HK-2 (cell line): ENCODE measurements around the gene CRIP1.
A peak's percentile ranks its signal among the peaks of the same experiment; 100 is the strongest.

Experiments
- DNase-seq: peaks from one replicate; pipeline ENCODE4 v3.0.0-alpha.2; 2018; ENCODE audit not compliant: unreplicated experiment

CRIP1 gene

DNA sequence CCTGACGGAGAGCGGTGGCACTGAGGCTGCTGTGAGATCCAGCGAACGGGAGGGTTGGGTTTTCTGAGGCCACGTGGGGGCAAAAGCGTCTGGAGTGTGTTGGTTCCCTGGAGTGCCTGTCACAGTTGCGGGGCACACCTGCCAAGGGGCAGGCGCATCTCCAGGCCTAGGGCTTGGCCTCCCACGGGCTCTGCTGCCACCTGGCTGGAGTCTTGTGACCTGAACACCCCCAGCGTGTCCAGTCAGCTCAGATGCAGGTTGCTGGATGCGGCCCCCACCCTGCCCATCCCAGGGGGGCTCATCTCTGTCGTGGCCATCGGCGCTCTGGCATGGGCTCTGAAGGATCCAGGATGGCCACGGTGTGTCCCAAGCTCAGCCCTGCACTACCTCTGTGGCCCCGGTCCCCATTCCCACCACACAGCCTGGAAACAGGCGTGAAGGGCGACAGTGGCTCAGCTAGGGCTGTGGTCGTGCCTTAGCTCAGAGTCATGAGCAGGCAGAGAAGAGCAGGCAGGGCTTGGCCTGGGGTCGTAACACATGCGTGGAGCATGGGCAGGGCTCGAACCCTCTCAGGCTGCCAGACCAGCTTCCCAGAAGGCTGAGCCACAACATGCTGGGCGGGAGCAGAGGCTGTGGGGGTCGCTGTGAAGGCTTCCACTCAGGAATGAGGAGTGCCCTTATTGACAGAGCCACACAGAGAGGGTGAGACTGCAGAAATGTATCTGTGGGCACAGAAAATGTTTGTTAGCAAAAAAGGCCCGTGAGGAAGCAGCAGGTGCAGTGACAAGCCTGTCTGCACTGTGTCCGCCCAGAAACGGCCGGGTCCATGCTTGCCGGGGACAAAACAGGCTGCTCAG lies 35.6 kb upstream of the CRIP1 start:
- DNase-seq = no peak

DNA sequence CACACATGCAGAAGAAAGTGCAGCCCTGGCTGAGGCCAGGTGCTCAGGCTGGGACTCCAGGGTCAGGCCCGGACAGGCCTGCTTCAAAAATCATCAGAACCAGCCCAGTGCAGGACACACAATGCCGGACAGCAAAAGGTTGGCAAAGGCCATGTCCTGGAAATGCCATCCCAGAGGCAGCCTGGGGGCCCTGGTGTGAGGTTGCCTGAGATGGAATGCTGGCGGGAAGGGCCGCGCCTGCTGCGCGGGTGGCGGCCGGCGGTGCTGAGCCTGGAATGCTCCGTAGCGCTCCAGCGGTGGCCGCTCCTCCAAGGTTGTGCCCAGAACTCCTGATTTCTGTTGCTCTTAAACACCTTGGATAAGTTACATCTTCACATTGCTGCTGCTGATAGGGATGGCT lies 33.7 kb upstream of the CRIP1 start:
- no peak for DNase-seq

DNA sequence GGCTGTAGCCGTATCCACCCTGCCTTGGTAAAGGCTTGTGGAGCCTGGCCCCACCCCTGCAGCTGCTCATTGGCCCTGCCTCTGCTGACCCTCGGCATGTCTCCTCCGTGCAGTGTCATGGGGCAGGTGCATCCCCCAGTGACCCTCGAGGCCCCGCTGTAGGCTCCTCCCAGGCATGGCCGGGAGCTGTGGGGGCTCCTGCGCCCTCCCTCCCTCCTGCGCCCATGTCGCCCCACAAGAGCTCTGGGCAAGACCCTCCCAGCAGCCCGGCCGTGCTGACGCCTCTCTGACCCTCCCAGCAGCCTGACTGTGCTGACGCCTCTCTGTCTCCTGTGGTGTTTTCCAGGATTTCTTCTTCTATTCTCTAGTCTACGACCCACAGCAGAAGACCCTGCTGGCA lies 32.8 kb upstream of the CRIP1 start:
- no peak for DNase-seq

DNA sequence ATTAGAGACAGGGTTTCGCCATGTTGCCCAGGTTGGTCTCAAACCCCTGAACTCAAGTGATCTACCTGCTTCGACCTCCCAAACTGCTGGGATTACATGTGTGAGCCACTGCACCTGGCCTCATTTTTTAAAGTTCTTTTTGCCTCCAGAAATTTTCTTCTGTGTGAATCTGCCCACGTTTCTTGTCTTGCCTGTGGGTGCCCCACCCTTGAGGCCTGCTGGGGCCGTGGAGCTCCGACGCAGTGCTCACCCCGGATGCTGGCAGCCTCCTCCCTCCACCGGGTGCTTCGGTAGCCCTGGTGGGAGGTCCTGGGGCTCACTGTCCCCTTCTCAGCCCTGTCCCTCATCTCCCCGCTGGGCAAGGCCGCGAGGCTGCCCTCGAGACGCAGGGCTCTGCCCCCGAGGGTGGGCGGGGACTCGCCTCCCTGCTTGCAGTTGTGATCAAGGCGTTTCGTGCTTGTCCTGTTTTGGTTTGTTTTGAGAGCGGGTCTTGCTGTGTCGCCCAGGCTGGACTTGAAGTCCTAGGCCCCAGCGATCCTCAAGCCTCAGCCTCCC lies 31.5 kb upstream of the CRIP1 start:
- no peak for DNase-seq

DNA sequence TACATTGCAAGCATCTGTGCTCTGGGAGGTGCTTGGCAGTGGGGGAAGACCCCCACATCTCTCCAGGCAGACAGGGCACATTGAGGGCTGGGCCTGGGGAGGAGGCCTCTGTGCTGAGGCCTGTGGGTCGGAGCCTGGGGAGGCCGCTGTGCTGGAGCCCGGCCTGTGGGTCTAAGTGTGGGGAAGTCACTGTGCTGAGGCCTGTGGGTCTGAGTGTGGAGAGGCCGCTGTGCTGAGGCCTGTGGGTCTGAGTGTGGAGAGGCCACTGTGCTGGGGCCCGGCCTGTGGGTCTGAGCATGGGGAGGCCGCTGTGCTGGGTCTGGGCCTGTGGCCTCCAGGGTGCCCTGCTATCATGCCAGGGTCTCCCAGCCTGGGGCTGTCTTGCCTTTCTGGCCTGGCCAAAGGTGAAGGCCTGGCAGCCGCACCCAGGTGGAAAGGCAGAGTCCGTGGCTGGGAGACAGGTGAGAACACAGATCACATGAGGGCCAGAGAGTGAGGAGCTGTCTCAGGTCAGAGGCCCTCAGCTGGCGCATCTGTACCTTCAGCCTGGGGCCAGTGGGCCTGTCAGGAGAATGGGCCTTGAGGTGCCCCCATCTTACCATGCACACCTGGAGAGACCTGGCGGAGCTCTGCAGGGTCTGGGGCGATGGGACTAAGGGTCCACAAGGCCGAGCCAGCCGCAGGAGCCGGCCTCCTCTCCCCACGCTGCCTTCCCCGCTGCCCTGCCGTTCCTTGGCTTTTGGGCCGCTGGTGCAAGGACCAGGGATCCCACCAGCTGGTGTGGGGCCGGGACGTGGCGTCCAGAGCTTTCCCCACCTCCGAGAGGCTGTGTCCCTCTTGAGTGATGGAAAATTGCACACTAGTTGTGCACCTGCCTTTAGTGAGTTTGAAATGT lies 30.7 kb upstream of the CRIP1 start:
- DNase-seq = no peak

DNA sequence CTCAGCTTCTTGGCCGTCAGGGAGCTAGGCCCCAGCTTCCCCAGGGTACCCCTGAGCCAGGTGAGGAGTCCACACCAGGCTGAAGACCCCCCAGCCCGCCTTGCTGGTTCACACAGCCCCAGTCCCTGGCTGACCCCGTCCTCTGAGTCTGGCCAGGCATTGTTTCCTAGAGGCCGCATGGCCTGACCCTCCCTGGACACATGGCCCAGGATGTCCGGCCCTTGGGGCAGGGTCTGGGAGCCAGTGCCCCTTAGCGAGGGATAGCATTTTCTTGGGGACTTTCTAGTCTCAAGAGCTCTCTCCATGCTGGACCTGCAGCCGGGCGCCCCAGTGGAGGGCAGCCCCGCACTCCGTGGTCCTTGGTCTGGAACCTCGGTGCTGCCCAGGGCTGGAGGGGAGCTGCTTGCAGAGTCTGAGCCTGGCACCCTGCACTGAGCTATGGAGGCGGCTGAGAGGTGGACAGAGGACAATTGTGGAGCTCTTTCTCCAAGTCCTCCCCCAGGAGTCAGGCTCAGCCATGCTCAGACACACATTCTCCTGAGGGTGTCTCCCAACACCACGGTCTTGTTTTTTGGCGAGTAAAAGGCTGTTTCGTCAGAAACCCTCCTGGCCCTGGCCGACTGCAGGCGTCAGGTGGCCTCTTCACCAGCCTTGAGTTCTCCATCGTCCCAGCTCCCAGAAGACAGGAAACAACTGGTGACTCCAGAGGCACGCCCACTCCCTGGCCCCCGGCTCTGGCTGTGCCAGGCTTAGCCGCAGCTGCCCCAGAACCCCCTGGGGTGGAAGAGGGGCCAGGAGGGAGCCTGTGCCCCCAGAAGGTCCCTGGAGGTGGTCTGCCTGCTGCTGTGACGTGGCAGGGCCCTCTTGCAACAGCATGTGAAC lies 29.7 kb upstream of the CRIP1 start:
- DNase-seq = no peak

DNA sequence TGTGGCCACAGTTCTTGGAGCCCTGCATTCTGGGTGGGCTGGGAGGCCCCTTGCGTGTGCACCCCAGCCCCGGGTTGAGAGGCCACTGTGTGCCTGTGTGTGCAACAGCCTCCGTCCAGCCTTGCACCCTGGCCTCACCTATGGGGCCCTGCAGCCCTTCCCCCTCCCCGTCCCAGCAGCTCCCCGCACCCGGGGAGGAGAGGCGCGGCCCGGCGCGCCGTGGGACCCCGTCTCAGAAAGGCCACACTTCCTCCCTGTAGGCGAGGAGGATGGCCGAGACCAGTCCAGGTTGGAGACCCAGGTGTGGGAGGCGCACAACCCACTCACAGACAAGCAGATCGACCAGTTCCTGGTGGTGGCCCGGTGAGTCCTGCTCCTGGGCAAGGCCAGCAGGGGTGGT lies 28.7 kb upstream of the CRIP1 start:
- no peak for DNase-seq

DNA sequence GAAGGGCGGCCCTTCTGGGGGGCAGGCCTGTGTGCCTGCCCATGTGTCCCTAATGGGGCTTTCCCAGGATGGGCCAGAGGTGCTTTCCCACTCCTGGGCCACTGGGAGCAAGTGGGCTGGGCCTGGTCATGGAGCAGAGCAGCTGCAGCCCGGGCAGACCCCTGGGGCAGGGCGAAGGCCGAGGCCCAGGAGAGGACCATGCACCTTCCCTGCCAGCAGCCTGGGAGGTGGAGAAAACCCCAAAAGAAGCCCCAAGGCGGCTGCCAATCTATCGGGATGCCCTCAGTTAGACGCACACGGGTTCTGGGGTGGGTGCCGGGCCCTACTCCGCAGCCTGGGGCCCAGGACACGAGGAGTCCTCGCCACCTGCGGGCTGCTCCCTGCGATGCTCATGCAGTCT lies 28.1 kb upstream of the CRIP1 start:
- no peak for DNase-seq

DNA sequence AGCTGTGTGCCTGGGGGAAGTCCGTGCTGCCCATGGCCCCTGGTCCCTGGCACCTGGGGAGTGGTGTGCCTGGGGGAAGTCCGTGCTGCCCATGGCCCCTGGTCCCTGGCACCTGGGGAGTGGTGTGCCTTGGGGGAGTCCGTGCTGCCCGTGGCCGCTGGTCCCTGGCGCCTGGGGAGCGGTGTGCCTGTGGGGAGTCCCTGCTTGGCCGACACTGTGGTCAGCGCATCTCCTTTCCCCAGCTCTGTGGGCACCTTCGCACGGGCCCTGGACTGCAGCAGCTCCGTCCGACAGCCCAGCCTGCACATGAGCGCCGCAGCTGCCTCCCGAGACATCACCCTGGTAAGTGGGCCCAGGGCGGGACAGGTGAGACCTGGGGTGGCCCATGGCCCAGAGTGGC lies 26.6 kb upstream of the CRIP1 start:
- DNase-seq = no peak

DNA sequence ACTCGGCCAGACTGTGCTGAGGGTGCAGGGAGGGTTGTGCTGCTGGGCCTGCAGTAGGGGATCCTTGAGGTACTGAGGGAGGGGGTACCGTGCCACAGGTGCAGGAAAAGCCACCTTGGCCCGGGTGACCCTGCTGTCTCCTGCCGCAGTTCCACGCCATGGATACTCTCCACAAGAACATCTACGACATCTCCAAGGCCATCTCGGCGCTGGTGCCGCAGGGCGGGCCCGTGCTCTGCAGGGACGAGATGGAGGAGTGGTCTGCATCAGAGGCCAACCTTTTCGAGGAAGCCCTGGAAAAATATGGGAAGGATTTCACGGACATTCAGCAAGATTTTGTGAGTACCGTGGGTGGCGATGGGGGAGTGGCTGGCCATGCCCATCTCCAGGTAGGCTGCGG lies 26.1 kb upstream of the CRIP1 start:
- no peak for DNase-seq

DNA sequence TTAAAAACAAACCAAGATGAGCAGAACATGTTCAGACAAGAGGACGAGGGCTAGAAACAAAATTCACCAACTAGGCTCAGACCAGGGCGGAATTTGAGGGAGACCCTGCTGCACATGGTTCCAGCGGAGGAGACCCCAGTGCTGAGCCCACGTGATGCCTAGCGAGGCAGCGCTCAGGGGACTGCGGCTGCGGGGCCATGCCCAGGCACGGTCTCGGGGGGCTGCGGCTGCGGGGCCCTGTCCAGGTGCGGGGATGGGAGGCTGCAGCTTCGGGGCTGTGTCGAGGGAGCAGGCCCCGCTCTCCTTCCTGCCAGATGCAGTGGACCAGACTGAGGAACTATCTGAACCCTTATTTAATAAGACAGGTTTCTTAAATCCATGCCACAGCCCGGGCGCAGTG lies 24.8 kb upstream of the CRIP1 start:
- DNase-seq = no peak

DNA sequence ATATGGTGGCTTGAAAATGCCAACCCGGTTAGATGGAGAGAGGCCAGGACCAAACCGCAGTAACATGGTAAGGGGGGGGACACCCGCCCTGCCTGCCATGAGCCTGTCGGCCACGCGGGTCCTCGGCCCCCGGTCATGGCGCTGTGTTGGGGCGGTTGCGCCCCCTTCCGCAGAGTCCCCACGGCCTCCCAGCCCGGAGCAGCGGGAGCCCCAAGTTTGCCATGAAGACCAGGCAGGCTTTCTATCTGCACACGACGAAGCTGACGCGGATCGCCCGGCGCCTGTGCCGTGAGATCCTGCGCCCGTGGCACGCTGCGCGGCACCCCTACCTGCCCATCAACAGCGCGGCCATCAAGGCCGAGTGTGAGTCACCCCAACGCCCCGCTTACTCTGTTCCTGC lies 22.2 kb upstream of the CRIP1 start:
- DNase-seq = no peak

DNA sequence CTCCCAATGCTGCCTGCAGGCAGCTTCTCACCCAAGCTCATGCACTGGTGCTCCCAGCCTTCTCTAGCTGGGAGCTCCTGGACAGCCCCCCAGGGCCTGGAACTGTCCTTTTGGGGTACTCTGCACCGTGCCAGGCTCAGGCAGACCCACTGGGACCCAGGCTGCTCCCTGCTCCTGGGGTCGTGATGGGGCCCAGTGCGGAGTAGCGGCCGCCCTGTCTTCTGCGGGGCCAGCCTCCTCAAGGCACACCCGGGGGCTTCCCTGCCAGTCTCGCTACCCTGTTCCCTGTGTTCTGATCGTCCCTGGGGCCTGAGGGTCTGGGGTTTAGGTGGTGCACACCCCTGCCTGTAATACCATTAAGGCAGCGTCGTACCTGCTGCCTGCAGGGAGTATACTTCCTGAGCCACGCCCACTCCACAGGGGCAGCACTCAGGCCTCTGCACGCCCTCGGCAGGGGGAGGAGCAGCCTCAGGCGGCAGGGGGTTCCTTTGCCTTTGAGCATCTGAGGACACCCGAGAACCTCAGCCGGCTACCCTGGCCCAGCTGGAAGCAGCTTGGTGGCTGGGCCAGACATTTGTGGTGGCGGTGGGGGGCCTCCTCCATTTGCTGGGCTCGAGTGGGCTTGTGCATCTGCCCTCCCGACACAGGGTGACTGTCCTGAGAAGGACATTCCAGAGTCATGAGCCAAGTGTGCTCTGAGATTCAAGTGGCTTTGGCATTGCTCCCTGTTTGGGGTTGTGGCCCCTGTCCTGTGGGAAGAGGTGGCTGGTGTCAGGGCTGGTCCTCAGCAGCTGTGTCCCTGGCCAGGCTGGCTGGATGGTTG lies 21.3 kb upstream of the CRIP1 start:
- DNase-seq = peak; percentile 74

DNA sequence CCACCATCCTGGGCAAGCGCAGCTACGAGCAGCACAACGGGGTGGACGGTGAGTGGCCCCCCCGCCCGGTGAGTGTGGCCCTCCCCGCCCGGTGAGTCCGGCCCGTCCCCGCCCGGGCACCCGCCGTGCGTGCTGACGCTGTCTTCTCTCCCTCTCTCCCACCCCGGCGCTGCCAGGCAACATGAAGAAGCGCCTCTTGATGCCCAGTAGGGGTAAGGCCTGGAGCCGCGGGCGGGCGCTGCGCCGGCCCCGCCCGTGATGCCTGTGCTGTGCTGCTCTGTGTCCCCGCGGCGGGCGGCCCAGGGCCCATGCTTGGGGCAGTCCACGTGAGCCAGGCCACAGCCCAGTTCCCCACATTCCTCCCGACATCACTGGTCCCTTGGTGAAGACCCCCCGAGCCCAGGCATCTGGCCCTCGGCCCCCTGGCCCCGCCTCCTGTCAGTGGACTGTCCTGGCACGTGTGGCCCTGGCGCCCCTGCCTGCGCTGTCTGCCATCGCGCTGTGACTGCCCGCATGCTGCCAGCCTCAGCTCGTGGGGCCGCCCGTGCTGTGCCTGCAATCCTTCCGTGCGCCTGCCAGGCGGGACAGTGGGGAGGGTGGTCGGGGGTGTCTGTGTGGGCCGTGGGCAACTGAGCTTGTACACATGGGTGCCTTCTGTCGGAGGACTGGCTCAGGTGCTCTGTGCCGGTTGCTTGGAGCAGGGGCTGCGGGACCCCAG lies 20.0 kb upstream of the CRIP1 start:
- no peak for DNase-seq

DNA sequence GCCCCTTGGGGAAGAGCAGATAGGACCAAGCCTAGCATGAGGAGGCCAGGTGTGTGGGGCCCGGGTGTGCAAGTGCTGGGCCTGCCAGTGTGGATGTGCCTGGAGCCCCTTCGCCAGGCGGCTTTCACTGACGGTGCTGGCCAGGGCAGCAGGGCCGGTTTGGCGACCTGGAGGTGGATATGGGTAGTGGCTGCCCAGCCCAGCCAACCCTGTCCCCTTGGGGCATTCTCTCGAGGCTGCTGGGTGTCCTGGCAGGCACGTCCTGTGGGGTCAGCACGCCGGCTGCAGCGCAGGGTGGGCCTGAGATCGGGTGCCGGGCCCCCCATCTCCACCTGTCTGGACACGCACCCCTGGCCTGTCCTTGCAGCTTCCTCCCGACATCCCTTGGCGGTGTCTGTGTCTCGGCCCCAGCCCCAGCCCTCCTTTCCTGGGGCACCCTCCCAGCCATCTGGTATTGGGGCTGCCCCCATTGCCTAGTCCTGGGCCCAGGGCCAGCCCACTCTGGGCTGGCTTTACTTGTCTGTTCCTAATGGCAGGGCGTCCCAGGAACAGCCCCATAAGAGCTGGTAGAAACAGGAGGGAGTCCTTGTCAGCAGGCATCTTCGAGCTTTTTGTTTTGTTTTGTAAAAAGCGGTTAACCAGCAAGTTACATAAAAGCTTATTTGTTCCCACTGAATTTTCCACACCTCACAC lies 19.3 kb upstream of the CRIP1 start:
- no peak for DNase-seq

DNA sequence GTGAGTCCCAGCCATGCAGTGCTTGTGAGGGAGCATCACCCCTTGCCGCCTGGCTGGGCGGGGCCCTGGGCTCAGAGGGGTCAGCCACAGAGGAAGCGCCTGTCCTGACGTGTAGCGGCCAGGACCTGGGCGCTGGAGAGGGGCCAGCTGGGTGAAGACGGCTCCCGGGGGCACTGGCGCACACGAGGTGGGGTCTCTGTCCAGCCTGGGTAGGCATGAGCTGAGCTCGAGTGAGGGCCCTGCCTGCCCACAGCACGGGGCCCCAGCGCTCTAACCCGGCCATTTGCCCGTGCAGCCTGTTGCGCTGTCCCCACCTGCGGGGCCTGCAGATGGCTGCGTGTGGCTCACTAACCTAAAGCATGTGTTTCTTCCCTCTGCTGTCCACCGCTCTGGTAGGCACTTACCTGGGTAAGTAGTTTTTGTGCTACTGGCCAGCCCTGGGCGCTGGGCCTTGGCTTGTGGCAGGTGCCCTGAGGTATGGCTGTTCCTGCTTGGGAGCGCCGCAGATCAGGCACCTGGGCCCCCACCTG lies 18.7 kb upstream of the CRIP1 start:
- no peak for DNase-seq

DNA sequence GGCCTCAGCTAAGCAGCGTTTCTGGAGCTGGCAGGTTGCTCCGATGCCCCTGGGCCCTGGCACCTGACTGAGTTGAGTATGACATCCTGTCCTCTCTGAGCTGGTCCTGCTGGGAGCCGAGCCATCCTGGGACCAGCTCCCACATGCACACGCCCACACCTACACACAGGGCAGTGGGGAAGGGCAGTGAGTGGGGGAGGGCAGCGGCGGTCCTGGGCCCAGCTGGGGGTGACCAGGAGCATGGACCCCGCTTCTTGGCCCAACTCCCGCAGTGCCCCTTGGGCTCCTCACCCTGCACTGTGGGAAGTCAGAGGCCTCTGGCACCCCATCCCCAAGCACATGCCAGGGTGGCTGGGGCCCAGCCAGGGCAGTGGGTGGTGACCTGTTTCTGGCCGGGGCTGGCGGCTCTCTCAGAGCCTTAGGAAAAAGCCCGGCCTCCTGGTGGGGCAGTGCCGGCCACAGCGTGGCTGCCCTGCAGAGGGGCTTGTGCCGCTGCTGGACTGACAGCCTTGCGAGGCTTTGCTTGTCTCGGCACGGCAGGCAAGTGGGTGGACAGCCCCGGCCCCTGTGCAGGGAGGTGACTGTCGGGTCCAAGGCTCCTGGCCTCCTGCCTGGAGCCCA lies 18.0 kb upstream of the CRIP1 start:
- DNase-seq = no peak

DNA sequence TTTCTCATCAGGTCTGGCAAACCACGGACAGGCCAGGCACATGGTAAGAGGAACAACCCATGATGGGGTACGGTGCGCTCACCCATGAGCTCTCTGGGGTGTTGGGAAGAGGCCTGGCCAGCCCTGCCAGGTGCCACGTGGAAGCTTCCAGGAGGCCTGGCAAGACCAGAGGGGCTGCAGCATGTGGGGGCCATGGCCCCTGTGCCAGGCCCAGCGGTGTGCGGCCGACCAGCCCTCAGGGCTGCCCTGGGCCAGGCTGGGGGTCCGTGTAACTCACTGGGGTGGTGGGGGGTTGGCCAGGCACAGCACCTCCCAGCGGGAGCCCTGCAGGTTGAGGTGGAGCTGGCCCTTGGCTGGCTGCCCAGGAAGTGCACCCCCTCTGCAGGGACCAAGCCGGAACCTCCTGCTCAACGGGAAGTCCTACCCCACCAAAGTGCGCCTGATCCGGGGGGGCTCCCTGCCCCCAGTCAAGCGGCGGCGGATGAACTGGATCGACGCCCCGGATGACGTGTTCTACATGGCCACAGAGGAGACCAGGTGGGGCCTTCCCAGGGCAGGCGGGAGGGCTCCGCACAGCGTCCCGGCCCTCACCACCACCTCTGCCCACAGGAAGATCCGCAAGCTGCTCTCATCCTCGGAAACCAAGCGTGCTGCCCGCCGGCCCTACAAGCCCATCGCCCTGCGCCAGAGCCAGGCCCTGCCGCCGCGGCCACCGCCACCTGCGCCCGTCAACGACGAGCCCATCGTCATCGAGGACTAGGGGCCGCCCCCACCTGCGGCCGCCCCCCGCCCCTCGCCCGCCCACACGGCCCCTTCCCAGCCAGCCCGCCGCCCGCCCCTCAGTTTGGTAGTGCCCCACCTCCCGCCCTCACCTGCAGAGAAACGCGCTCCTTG lies 17.0 kb upstream of the CRIP1 start:
- DNase-seq = no peak
